ENCODE measurements around the gene SGCD.

SGCD gene

DNA sequence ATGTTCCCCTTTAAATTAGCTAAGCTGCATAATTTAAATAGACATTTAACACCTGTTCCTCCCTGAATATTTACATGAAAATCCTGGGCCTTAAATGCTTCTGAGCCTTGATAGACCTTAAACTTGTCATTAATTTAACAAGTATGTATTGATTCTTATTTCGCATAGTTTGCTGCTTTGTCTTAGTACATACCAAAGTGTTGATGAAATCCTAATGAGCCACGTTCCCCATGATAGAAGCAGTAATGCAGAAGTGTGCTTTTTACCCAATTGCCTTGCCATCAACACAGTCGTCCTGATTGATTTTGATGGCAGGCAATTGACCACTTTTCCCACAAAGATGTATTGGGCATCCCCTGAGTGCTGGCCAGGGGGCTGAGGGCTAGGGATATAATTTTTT is 213.5 kb downstream of the SGCD start:
- TF ChIP-seq TAF1 (IDR thresholded peaks at IDR 0.05; ENCODE audit: borderline replicate concordance, insufficient read depth, low read length) (no peak), POLR2AphosphoS5 (IDR thresholded peaks at IDR 0.05; ENCODE audit: low read depth, low read length) (no peak), FOXP2 (optimal IDR thresholded peaks at IDR 0.05; ENCODE audit: borderline replicate concordance, extremely low read depth, extremely low read length, insufficient read depth) (no peak), SIN3A (IDR thresholded peaks at IDR 0.05; ENCODE audit: borderline replicate concordance, insufficient read depth, low read length) (no peak)
- TF ChIP-seq, protein P1, sequence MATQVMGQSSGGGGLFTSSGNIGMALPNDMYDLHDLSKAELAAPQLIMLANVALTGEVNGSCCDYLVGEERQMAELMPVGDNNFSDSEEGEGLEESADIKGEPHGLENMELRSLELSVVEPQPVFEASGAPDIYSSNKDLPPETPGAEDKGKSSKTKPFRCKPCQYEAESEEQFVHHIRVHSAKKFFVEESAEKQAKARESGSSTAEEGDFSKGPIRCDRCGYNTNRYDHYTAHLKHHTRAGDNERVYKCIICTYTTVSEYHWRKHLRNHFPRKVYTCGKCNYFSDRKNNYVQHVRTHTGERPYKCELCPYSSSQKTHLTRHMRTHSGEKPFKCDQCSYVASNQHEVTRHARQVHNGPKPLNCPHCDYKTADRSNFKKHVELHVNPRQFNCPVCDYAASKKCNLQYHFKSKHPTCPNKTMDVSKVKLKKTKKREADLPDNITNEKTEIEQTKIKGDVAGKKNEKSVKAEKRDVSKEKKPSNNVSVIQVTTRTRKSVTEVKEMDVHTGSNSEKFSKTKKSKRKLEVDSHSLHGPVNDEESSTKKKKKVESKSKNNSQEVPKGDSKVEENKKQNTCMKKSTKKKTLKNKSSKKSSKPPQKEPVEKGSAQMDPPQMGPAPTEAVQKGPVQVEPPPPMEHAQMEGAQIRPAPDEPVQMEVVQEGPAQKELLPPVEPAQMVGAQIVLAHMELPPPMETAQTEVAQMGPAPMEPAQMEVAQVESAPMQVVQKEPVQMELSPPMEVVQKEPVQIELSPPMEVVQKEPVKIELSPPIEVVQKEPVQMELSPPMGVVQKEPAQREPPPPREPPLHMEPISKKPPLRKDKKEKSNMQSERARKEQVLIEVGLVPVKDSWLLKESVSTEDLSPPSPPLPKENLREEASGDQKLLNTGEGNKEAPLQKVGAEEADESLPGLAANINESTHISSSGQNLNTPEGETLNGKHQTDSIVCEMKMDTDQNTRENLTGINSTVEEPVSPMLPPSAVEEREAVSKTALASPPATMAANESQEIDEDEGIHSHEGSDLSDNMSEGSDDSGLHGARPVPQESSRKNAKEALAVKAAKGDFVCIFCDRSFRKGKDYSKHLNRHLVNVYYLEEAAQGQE (IDR thresholded peaks at IDR 0.05; ENCODE audit: insufficient read depth in 1 of 2, low read depth in 2 of 2, low read length in 2 of 2), result no peak

DNA sequence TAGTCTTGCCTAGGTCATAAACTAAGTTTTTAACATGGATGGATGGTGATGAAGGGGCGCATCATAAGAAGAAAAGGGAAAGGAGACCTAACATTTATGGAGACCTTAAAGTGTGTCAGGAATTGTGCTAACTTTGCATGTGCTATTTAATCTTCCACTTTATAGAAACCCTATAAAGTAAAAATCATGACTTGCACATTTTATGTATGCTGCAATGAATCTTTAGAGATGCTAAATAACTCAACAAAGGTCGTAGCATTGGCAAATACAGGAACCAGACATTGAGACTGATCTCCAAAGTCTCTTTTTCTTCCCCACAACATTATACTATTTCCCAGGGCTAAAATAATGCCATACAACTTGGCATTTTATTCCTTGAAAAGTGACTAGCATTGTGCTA is 214.6 kb downstream of the SGCD start:
- TF ChIP-seq, protein P1 (IDR thresholded peaks at IDR 0.05; ENCODE audit: insufficient read depth in 1 of 2, low read depth in 2 of 2, low read length in 2 of 2), result no peak
- no peak for TF ChIP-seq TAF1 (IDR thresholded peaks at IDR 0.05; ENCODE audit: borderline replicate concordance, insufficient read depth, low read length)
- no peak for TF ChIP-seq FOXP2 (optimal IDR thresholded peaks at IDR 0.05; ENCODE audit: borderline replicate concordance, extremely low read depth, extremely low read length, insufficient read depth)
- TF ChIP-seq POLR2AphosphoS5 (IDR thresholded peaks at IDR 0.05; ENCODE audit: low read depth, low read length), result no peak
- TF ChIP-seq SIN3A (IDR thresholded peaks at IDR 0.05; ENCODE audit: borderline replicate concordance, insufficient read depth, low read length), result no peak

DNA sequence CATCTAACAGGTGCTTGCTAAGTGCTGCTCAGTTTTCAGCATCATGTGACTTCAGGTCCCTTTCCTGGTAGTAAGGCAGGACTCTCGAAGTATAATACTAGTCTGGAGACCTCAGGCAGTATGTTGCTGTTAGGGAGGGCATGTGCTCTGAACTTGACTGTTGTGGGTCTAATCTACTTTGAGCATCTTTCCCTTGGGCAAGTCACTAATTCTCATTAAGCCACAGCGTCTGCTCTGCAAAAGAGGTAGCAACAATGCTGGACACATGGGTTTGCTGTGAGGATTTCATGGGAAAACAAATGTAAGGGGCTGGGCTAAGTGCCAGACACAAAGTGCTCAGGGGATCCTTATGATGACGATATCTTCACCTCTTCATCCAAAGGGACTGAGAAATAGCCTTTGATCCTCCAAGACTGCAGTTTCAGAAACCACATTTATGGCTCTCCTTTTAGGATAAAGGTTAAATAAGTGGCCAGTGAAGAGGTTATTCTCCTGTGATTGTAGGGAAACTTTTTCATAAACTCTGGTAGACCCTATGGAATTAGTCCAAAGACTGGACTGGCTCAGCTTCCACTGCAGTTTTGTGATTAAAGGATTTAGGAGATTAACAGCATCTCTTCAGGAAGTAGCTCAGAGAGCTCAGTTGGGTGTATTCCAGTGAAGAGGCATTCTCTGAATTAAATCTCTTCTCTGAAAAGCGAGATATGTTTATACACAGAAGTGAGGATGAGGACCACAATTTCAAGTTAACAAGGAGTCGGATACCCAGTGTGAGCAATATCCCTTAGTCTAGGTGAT is 216.6 kb downstream of the SGCD start:
- TF ChIP-seq SIN3A (IDR thresholded peaks at IDR 0.05; ENCODE audit: borderline replicate concordance, insufficient read depth, low read length) (no peak), POLR2AphosphoS5 (IDR thresholded peaks at IDR 0.05; ENCODE audit: low read depth, low read length) (no peak), TAF1 (IDR thresholded peaks at IDR 0.05; ENCODE audit: borderline replicate concordance, insufficient read depth, low read length) (no peak), FOXP2 (optimal IDR thresholded peaks at IDR 0.05; ENCODE audit: borderline replicate concordance, extremely low read depth, extremely low read length, insufficient read depth) (no peak)
- TF ChIP-seq, protein P1 (IDR thresholded peaks at IDR 0.05; ENCODE audit: insufficient read depth in 1 of 2, low read depth in 2 of 2, low read length in 2 of 2), result no peak

DNA sequence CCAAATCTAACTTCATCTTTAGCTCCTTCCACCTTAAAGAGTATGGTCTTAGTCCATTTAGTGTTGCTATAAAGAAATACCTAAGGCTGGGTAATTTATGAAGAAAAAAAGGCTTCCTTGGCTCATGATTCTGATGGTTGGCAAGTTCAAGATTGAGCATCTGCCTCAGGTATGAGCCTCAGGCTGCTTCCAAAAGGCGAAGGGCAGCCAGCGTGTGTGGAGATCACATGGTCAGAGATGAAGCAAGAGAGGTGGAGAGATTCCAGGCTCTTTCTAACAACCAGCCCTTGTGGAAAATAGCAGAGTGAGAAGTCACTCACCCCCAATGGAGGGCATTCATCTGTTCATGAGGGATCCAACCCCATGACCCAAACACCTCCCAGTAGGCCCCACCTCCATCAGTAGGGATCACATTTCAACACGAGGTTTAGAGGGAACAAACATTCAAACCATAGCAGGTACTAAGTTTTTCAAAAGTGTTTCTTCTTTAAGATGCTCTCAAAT is 225.9 kb downstream of the SGCD start:
- TF ChIP-seq POLR2AphosphoS5 (IDR thresholded peaks at IDR 0.05; ENCODE audit: low read depth, low read length) (no peak), SIN3A (IDR thresholded peaks at IDR 0.05; ENCODE audit: borderline replicate concordance, insufficient read depth, low read length) (no peak), FOXP2 (optimal IDR thresholded peaks at IDR 0.05; ENCODE audit: borderline replicate concordance, extremely low read depth, extremely low read length, insufficient read depth) (no peak), TAF1 (IDR thresholded peaks at IDR 0.05; ENCODE audit: borderline replicate concordance, insufficient read depth, low read length) (no peak)
- TF ChIP-seq, protein P1 (IDR thresholded peaks at IDR 0.05; ENCODE audit: insufficient read depth in 1 of 2, low read depth in 2 of 2, low read length in 2 of 2), result no peak
